ENCODE data around the gene MLH1.
"Not testable (repeated sequence)": the region's sequence is repeated elsewhere in the genome, so short reads cannot be mapped to it uniquely, and the experiment has no call there.

DNA sequence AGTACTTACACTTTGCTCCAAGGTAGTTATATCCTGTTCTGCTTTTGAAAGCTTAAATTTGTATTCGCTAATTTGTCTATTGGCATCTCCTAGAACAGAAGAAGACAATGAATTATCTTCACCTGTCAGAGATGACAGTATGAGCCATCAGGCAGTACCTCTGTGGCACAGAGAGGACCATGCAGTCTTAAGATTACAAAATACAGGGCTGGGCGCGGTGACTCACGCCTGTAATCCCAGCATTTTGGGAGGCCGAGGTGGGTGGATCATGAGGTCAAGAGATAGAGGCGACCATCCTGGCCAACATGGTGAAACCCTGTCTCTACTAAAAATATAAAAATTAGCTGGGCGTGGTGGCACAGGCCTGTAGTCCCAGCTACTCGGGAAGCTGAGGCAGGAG lies 61.8 kb downstream of the MLH1 start:
- TF ChIP-seq EZH2 (IDR thresholded peaks at IDR 0.05; ENCODE audit: insufficient read depth, poor library complexity, severe bottlenecking); EZH2phosphoT487 (IDR thresholded peaks at IDR 0.05; ENCODE audit: insufficient read depth, low read depth): not testable (repeated sequence)

All from GM23248 (cell line).